RPMI8226 (cell line): ENCODE results near the gene EZH1.
A peak's percentile ranks its signal among the peaks of the same experiment; 100 is the strongest.
"Not testable (repeated sequence)": the region's sequence is repeated elsewhere in the genome, so short reads cannot be mapped to it uniquely, and the experiment has no call there.

ENCODE experiments used
- DNase-seq: peaks from one replicate; pipeline ENCODE4 v3.0.0-alpha.2; 2015

The EZH1 gene

DNA sequence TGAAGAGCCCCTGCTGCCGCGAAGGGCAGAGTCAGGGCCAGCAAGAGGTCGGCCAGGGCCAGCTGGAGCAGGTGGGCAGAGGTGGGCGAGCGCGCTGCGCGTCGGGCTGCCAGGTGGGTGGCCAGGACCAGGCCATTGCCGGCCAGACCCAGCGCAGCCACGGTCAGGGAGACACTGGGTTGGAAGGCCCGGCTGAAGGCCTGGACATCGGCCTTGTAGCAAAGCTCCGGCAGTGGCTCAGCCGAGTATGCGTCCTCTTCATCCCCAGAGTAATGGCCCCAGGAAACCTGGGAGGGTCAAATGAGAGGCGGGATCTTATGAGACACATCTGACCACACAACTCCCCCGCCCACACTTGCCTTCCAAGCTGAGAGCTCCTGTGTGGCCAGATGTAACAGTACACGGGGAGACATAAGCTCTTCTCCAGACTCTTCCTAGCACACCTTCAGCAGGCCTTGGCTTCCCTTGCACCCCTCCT lies 64.5 kb downstream of the EZH1 start:
- peak; percentile 27 for DNase-seq

DNA sequence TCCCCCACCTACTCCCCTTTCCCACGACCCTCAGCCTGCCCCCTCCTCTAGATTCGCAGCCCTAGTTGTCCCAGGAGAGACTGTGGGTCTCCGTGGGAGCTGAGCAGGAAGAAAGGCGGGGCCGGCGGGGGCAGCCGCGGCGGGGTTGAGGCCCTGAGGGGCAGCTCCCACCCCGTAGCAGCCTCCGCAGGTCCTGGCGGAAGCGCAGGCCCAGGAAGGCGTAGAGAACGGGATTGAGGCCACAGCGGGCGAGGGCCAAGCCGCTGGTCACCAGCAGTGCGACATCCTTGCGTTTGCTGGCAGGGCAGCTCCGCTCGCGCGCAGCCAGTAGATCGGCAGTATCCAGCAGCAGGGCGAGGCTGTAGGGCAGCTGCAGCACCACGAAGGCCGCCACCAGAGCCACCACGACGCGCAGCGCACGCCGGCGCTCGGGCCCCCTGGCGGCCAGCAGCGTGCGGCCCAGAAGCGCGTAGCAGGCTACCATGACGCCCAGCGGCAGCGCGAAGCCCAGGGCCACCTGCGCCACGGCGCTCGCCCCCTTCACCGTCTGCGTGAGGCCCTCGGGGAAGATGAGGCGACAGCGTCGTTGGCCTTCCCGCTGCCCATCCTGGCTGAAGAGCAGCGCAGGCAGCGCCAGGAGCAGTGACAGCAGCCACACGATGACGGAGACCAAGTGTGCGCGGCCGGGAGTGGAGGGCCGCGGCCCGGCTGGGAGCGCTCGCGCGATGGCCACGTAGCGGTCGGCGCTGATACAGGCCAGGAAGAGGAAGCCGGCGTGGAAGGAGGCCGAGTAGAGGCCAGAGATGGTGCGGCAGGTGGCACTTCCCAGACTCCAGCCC lies 65.1 kb downstream of the EZH1 start:
- DNase-seq, result peak; percentile 92

DNA sequence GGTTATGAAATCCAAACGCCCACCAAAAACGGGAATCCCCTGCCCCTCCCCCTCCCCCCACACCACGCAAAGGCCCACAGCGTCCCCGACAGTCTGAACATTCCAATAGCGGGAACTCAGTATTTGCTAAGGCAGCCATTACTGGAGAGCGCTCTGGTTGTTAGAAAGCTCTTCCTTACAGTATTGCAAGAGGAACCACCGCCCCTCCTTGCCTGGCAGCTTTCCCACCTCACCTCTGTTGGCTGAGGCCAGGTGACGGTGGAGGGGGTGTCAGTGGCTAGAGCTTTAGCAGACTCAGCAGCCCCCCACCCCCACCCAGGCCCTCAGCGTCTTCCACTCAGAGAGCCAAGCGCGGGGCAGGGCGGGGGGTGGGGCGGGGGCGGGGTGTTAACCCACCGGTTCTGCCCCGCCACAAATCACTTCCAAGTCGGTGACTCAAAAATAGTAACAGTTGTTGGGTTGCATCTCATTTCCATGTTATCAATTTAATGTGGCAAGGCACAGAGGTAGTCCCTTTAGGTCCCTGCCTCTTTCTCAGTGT lies 65.8 kb downstream of the EZH1 start:
- DNase-seq, result peak; percentile 99

DNA sequence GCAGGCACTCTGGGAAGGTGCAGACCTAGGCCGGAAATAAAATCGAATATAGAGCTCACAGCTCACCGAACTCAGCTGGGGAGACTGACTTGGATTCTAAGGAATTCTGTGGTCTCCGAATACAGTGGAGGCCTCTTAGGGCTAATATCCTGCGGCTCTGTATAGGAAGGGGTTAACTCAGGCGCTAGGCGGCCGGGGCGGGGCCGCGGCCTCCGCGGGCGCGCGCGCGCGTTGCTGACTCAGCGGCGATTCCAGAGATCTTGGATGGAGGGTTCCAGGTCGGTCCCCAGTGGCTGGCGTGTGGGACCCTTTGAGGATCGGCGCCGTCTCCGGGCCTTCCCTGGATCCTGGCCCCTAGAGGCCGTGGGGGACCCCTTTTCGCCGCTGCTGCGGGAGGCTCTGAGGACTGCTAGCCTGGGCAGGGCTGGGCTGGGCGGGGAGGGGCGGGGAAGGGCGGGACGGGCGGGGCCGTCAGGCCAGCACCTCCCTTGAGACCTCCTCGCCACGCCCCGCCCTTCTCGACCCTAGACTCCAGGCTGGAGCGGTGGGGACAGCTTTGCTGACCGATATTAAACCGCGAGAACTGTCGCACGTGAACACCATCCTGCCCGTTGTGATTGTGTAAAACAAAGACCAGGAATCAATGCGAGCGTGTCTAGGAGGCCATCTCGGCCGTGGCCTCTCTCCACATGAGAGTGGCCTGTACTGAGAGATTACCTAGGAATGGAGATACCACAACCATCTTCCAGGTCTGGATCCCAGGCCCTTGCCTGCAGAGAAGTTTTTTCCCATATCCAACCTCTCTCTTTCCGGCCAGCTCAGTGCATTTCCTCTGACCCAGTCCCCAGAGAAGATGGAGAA lies 66.7 kb downstream of the EZH1 start:
- peak; percentile 97 for DNase-seq

DNA sequence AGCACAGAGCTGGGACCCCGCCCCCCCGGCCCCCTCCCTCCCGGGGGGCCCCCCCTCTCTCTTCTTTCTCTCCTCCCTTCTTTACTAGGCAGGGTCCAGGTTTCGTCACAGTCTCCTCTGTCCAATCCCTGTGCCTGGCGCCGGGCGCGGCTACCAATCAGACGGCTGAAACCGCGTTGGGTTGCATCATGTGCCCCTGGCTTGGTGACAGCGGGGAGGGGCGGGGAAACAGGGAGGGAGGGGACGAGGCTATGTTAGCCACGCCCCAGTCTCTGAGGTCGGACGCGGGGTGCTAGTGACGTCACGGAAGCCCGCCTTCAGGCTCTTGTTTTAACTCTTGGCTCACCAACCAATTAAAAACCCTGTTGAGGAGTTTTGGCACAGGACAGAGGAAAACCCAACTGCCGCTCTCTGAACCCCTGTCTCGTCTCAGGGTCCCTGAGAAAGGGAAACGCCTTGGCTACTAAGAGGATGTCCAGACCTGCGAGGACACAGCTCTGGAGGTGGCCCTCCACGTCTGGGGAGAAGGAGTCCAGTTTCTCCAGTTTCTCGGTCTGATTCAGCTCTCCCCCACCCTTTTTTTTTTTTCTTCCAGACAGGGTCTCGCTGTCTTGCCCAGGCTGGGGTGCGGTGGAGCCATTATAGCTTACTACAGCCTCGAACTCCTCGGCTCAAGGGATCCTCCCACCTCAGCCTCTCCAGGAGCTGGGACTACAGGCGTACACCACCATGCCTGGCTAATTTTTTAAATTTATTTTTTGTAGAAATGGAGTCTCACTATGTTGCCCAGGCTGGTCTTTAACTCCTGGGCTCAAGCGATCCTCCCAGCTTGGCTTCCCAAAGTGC lies 67.6 kb downstream of the EZH1 start:
- DNase-seq, result peak; percentile 99

DNA sequence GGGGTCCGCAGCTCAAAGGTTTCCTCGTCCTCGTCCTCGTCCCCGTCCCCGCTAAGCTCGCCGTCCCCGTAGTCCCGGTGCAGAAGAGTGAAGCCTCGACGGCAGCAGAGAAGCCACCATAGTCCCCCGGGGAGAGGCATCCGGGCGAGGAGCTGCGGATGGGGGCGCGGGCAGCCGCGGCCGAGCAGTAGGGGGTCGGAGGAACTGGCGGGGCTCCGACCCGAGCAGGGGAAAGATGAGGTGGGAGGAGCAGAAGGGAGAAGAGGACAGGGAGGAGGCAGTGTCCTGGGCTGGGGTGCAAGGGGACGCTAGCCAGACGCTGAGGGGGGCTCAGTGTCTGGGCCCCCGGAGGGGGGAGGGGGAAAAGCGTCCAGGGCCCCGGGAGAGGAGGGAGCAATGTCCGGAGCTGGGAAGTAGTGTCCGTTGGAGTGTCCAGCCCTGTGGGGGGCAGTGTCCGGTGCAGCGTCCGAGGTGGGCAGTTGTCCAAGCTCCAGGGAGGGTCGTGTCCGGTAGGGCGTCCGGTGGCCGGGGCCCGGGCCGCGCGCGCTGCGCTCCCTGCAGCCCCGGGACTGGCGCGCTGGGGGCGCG lies 68.3 kb downstream of the EZH1 start, which contains the start of gene PLEKHH3:
TSS of gene PLEKHH3 (minus strand) at position 571 of the 588 bp plus-strand sequence. CDS start at position 140, 431 bp downstream.
- DNase-seq, result peak; percentile 36

DNA sequence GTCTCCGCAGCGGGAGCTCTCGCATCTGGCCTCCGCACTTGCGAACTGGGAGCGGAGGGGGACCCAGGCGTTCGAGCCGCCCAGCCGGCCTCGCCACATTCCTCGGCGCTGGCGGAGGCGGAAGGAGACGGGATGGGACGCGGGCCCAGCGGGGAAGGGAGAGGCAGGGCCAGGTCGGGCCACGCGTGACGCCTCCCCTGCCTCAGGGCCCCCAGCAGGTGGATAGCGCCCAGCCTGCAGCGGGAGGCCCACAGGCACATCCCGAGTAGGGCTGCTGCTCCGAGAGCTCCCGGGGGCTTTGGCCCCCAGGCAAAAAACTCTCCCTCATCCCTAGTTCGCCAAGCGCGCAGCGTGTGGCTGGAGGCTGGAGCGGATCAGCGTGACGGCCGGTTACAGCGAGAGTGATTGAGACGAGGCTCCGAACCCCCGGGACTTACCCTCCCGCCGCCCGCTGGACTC lies 68.8 kb downstream of the EZH1 start:
- DNase-seq, result peak; percentile 49

DNA sequence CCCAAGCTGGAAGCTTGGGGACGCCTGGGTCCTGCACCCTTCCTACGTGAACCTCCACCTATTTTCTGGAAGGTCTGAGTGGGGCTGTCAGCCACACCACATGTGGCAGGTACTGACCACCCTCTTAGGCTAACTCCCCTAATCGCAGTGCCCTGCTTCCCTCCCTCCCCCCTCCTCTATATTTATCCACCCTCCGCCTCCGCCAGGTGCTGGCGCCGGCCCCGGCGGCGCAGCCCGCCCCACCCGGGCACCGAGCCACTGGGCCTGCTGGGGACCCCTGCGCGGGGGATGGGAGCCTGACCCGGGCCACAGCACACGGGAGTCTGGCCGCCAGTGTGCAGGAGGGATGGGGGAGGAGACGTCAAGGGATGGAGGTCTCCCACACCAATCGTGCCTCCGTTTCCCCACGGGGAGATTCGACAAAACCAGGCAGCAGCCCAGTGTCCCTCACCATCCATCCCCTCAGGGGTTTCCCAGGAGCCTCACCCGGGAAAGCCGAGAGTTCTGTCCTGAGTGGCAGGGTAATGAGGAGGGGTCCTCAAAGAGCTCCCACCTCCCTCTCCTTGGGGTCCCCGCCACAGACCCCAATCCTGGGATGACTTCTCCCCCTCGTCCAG lies 69.4 kb downstream of the EZH1 start:
- DNase-seq, result peak; percentile 84

DNA sequence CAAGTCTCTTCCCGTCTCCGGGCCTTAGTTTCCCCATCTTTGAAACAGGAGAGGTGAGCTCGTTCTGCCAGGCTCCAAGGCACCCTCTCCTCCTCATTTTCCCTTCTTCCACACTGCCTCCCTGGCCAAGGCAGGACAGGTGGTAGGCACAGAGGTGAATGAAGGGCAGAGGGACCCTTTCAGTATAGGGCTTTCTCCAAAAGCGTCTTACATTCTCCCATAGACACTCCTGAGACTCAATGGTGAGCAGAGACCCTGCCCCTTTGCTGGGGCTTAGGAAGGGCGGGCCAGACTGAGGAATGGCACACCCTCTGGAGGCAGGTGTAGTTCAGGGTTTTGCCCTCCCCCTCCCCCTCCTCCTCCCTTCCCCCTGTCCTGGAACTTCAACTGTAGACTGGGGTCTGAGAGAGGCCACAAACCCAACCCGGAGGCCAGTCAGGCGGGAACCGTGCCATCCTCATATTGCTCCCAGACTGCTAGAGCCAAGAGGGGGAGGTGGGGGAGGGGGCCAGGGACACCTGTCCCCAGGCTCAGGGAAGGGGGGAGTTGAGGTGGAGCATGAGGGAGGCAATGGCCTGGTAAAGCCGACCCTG lies 70.0 kb downstream of the EZH1 start:
- DNase-seq, result peak; percentile 79

DNA sequence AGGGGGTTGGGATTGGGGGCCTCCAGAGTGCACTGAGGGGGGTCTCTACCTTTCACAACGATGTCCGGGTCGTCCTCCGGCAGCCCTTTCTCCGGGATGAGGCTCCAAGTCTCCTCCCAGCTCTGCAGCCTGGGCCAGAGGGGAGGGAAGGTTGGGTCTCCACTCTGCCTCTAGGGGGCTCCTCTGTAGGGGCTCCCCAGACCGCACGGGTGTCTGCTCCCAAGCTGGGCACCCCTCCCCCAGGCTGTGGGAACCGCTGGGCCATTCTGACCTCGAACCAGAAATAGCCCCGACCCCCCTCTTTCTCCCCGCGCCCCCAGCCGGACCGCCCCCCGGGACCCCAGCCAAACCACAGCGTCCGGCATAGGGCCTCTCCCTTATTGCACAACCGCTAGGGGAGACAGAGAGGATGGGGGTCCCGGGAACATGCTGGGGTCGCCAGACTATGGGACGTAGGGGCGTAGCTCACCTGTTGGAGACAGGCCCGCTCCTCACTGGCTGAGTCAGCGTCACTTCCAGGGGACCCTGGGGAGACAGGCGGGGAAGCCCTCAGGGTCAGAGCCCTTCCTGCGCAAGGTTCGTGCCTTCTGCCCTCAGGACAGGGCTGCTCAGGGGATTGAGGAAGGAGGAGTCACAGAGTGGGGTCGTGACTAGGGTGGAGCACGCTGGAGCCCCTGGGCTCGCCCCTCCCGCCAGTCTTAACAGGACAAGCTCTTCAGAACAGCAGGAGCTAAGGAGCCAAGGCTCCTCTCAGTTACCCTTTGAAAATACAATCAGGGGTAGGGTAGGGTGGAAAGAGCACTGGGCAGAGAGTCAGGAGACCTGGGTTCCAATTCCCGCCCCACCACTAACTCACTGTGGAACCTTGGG lies 70.7 kb downstream of the EZH1 start:
- peak; percentile 71 for DNase-seq

DNA sequence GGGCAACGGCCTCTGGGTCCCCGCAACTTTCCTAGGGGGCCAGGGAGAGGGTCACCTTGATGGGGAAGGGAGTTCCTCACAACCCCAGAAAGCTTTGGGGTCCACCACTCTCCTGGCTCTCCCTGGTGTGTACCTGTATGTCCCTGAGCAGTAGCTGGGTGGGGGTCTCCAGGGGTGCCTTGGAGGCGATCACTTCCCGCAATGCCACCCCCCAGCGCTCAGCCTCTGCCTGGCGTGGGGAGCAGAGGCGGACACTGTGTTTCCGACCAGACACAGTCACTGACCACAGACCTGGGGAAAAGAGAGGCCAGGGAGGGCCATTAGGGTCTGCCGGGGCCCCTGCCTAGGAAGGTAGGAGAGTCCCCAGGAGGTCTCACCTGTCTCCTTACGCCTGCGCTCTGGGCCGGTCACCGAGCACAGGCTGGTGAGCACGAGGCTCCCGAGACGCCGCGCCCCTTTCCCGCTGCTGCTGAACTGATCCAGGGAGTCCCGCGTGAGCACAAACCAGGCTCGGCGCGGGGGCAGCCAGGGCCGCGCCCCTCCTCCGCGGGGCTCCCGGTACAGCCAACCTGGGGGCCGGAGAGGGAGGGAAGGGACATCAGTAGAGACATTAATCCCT lies 71.5 kb downstream of the EZH1 start:
- DNase-seq, result no peak

DNA sequence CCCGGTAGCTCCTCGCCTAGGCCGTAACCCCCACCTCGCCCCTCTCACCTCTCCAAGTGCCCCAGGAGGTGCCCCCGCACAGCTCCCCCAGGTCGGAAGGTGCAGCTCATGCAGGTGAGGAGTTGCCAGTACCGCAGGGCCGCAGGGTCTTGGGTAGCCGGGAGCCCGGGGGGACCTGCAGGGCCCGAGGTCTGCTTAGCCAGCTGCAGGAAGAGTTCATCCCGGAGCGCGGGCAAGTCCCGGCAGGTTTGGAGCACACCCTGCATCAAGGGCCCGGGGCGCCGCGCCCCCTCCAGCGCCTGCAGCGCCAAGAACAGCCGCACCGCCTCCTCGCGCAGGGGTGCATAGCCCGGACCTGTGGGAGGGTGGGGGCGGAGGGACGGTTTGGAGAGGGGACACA lies 72.8 kb downstream of the EZH1 start:
- DNase-seq, result no peak

DNA sequence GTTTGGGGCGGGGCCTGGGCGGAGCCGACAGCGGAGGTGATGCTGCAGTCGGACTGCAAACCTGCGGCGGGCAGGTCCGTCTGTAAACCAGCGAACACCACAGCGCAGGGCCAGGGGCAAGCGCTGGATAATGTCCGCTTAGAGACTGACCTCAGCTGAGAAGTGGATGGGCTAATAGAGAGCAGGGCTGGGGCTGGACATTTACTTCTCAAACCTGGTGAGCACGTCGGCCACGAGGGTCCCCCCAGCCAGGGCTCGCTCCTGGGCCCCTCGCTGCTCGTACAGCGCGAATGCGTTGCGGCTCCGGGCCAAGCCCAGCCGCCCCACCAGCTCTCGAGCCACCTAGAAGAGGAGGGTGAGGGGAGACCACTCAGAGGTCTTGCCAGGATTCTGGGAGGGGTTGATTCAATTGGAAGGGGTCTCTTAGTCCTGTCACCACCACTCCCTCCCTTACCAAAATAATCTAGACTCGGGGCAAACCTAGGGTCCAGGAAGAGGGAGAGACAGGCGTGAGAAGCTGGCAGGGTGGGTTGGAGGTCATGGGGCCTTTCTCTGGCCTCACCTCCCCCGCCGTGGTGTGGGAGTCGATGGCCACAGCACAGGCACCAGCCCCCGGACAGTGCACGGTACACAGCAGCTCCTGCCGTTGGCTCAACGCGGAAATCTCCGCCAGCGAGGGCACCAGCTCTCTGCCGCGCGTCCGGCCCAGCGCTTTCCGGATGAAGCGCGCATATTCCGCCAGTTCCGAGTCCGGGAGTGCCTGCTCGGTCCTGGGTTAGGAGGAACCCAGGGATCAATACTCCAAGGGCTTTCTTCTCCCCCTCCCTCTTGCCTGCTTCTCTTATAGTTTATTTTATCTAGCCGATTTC lies 73.8 kb downstream of the EZH1 start:
- no peak for DNase-seq

DNA sequence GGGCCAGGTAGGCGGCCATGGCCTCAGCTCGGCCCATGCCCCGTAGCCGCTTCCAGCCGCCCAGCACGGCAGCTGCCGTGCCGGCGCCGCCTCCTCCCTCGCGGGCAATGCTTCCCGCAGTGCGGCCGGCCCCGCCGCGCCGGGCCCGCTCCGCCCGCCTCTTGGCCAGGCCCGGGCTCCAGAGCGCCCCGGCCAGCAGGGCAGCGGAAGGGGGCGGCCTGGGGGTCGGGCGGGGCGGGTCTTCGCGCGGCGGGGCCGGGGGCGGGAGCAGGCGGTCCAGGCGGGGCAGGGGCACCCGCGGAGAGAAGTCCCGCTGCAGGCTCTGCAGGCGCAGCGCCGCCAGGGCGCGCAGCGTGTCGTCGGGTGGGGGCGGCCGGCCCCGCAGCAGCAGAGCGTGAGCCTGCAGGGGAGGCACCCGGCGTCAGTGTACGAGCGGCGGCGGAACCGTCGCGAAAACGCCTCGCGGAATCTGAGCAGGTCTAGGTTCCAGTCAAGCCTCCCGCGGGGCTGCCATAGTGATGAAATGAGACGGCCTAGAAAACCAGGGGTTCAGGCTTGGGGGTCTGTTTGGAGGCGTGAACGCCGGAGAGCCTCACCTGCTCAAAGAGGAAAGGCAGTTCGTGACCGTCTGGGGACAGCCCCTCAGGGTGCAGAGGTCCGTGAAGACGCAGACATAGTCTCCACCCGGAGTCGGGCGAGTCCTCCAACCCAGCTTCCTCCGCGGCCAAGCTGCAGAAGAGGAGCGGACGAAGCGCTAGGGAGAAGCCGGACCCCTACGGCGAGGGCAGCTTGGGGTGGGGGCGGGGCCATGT lies 74.7 kb downstream of the EZH1 start:
- DNase-seq, result no peak

DNA sequence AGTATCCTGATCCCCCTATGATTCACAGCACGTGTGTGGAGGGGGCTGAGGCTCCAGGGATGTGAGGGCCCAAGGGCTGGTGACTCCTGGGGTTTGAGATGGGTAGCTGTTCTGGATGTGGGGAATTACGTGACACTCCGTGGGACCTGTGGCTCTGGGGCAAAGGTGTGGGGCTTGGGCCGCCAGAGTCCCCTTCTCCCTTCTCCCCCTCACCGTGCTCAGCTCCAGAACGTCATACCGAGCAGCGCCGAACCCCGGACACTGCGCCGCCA lies 75.2 kb downstream of the EZH1 start:
- no peak for DNase-seq

DNA sequence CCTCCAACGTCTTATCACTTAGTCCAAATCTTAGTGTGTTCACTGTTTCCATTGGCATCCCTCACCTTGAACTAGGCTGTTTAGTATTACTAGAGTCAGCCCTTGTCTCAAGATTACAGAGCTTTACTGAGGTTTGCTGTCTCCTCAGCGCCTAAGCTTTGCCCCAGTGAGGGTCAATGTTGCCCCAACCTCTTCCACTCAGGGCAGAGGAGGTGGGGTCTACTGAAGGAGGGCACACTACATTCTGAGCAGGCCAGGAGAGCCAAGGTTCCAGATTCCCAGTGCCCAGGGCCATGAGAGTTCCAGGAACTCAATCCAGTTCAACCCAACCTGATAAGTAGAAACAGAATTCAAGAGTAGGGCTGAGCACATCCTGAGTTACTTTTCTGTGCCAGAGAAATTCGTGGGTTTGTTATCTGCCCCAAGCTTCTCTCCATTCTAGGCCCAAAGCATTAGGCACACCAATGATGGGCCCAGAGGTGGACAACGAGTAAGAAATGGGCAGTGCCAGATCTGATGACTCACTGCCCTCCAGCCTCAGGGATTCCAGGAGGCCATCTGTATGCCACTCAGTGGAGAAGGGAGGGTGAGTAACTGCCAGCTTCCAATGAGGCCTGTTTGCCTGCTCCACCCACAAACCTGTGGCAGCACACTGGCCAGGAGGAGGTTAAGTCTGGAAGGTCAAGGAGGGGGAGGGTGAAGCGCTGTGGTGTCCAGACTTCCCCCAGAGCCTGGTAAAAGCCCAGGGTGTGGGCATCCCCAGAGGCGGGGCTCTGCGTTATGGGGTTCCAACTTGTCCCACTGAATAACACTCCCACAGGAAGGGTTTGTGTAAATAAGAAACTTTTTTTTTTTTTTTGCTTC lies 77.5 kb downstream of the EZH1 start:
- DNase-seq, result no peak

DNA sequence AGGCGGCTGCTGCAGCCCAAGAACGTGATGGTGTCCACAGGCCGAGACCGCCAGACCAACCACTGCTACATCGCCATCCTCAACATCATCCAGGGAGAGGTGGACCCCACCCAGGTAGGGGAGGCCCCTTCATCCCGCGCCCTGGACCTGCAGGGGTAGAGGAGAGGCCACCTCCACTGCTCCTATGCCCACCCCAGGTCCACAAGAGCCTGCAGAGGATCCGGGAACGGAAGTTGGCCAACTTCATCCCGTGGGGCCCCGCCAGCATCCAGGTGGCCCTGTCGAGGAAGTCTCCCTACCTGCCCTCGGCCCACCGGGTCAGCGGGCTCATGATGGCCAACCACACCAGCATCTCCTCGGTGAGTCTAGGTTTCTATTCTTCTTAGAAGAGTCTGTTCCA lies 78.7 kb downstream of the EZH1 start:
- not testable (repeated sequence) for DNase-seq
